Ureter (tissue), 1 donor: ENCODE results near the gene STXBP1. TPM values are rescaled to one million over a fixed set of nuclear protein-coding genes. Genes with fewer than 3 reads are reported as not detected.
"Not testable (repeated sequence)": the region's sequence is repeated elsewhere in the genome, so short reads cannot be mapped to it uniquely, and the experiment has no call there.

Experiments used
- DNase-seq: peaks from one replicate; pipeline ENCODE4 v3.0.0-alpha.2; 2020; ENCODE audit warnings: low spot score
- total RNA-seq: library from RNA; stranded (reverse); gene quantifications from one replicate; pipeline ENCODE4 v1.2.4, GENCODE V29; 2023
- donor health status: DM: yes; HTN: yes; CAD: no.

The STXBP1 gene
- total RNA-seq, 1 donor from 2014 or later = 29.8 TPM

- not testable (repeated sequence) for DNase-seq
These were observed 34.9 kb upstream of the STXBP1 start for GRCh38 chr9:127577194-127577593.

DNA sequence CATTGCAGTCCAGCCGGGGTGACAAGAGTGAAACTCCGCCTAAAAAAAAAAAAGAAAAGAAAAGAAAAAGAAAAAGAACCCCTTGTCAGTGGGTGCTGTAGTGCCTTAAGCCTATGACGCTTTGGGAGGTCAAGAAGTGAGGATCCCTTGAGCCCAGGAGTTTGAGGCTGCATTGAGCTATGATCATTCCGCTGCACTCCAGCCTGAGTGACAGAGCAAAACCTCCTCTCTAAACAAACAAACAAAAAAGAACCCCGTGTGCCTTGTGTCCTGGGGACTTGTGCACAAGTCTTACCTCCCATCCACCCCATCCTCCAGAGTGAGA, 33.5 kb upstream of the STXBP1 start:
- DNase-seq = no peak

- DNase-seq = peak; percentile 95
These were observed 32.9 kb upstream of the STXBP1 start for GRCh38 chr9:127578952-127579853.

GRCh38 chr9:127580366-127580765, 31.7 kb upstream of the STXBP1 start:
- DNase-seq = no peak

DNA sequence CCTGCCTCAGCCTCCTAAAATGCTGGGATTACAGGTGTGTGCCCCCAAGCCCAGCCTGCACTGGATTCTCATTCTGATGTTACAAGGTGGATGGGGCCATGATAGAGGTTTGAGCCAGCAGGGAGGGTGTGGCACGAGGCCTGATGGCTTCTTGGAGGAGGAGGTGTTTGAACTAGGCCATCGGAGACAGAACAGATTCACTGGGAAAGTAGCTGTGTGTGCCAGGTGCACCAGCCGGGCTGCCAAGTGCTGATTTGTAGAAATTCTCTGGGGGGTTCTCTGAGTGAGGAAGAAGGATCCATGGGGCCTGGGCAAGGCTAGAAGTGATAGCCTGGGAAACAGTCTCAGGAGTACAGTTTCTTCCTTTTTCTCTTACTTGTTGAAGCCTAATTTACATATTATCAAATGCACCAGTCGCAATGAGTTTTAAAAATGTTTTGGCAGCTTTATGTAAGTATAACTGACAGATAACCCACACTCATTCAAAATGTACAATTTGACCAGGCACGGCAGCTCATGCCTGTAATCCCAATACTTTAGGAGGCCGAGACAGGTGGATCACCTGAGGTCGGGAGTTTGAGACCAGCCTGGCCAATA, 31.1 kb upstream of the STXBP1 start:
- DNase-seq = no peak

DNA sequence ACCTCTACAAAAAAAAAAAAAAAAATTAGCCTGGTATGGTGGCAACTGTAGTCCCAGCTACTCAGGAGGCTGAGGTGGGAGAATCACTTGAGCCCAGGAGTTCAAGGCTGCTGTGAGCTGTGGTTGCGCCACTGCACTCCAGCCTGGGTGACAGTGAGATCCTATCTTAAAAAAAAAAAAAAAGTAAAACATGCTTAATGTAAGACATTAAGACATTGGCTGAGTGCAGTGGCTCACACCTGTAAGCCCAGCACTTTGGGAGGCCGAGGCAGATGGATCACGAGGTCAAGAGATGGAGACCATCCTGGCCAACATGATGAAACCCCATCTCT, 27.6 kb upstream of the STXBP1 start:
- DNase-seq = not testable (repeated sequence)

DNA sequence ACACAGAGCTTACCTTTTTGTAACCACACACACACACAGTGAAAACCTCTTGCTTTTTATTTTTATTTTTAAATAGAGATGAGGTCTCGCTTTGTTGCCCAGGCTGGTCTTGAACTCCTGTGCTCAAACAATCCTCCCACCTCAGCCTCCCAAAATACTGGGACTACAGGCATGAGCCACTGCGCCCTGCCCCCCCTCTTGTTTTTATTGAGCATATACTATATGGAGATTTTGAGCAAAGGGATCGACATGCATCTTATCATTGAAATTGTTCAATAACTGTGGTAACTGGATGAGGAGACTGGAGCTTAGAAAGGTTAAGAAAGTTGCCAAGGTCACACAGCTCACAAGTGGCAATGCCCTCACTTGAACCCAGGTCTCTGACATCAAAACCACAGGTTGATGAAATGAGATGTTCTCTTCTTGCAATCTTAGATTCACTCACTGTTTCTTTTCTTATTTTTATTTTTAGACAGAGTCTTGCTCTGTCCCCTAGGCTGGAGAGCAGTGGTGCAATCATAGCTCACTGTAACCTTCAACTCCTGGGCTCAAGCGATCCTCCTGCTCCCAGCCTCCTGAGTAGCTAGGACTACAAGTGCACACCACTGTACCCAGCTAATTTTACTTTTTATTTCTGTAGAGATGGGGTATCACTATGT, 26.8 kb upstream of the STXBP1 start:
- no peak for DNase-seq

DNA sequence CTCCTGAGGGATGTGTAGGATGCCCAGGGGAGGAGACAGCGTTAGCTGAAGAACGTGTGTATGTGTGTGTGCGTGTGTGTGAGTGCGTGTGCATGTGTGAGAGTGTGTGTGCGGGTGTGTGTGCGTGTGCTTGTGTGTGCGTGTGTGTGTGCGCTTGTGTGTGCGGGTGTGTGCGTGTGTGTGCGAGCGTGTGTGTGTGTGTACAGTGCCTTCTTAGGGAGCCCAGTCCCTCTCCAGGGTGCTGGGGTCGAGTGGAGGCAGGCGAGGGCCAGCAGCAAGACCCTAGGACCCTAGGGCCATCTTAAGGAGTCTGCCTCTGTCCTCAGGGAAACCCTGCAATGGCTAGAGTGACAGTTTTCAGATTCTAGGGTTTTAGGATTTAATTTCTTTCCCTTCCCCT, 26.0 kb upstream of the STXBP1 start:
- DNase-seq = no peak

- peak; percentile 85 for DNase-seq
These were observed 25.5 kb upstream of the STXBP1 start for GRCh38 chr9:127586537-127586936.

- DNase-seq = no peak
These were observed 24.1 kb upstream of the STXBP1 start for GRCh38 chr9:127587966-127588365.

GRCh38 chr9:127588740-127589506, 23.2 kb upstream of the STXBP1 start:
- no peak for DNase-seq

DNA sequence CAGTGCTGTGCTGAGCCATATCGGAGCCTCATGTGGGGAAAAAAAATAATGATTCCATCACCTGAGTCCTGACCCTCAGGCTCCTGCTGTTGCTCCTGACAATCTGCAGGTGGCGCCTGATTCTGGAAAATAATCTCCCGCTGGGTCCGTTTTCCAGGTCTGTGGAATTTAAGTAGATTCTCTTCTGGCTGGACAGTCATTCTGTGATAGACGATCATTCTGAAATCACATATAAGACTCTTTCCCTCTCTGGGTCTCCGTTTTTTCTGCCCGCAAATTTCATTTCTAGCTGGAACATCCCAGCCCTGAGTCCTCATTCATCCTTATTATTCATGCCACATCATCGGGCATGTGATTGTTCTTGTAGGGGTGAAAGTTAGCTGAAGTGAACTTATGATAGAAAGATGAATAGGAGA, 22.1 kb upstream of the STXBP1 start:
- DNase-seq = peak; percentile 75

DNA sequence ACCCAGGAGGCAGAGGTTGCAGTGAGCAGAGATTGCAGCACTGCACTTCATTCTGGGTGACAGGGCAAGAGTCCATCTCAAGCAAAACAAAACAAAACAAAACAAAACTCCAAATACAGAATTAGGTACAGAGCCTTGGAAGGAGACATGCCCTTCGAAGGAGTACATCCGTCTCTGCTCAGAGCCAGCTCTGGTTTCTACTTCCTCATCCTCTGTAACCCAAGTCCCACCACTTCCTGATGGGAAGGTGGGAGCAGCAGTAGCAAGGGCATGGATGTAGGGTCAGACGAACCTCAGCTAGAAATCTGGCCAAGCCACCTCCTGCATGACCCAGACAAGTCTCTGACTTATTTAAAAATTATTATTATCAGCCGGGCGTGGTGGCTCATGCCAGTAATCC, 16.5 kb upstream of the STXBP1 start:
- no peak for DNase-seq

- DNase-seq = no peak
These were observed 13.1 kb upstream of the STXBP1 start for GRCh38 chr9:127598839-127599549.

- no peak for DNase-seq
These were observed 12.6 kb upstream of the STXBP1 start for GRCh38 chr9:127599550-127599891.

- DNase-seq = no peak
These were observed 8.9 kb upstream of the STXBP1 start for GRCh38 chr9:127603226-127603625.

DNA sequence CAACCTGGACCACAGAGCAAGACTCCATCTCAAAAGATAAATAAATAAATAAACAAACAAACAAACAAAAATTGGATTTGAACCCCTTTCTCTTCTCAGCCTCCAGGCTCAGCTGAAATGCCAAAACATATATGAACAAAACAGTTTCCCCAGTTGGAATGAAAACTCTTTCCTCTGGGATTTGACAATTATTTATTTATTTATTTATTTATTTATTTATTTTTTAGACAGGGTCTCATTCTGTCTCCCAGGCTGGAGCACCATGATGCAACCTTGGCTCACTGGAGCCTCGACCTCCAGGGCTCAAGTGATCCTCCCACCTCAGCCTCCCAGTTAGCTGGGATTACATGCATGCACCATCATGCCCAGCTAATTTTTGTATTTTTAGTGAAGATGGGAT, 6.0 kb upstream of the STXBP1 start:
- no peak for DNase-seq

DNA sequence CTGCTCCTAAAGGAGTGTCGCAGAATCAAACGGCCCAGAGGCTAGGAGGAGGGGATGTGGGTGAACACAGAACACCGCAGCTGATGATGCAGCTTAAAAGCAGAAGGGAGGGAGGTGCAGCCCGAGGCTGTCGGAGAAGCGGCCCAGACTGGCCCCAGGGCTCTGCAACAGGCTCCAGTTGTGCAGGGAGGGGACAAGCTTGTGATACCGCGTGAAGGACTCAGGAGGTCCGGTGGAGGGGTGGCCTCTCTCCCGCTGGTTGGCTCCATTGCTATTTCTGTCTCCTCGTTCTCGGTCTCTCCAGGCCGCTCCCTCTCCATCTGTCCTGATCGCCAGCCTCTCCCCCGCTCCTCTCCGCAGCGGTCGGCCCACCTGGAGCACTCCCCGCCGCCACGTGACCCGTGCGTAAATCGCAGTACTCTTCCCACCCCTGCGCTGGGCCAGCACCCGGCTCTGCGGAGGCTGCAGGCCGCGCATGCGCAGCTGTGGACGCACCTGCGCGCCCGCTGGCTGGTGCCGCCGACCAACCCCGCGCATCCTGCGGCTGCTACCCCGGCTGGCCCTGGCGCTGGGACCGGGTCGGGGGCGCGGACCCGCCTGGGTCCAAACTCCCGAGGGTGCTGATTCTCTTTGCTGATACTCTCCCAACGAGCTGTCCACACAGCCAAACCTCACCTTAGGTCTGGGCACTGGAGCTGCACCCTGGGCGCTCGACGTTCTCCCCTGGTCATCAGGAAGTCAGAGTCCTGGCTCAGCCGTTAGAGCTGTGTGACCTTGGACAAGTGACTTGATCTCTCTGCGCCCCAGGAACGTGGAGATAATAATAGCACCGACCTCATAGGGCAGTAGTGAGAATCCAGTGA, 3.7 kb upstream of the STXBP1 start:
- DNase-seq = no peak

GRCh38 chr9:127611603-127611898, 526 bp upstream of the STXBP1 start:
- DNase-seq = no peak

GRCh38 chr9:127612939-127613582, 984 bp downstream of the STXBP1 start:
- DNase-seq = peak; percentile 76

- no peak for DNase-seq
These were observed 1.5 kb downstream of the STXBP1 start for GRCh38 chr9:127613583-127613954.
